Stomach (tissue), 4 donors: ENCODE data around the gene NHSL1.

Source experiments
- CTCF ChIP-seq, 7 experiments: fragments of 450-650 bp in 4 of 7; fragments of 200-600 bp in 3 of 7; sonication (generic) in 3 of 7; IDR thresholded peaks; one replicate each; pipeline ENCODE4 v1.5.1; 2016 to 2019; ENCODE audit warnings: antibody characterized with exemption in 7 of 7, control low read depth in 2 of 7, mild to moderate bottlenecking in 1 of 7
- EP300 ChIP-seq: sonication (generic); formaldehyde crosslinking; IDR thresholded peaks from one replicate; pipeline ENCODE4 v1.6.1; 2017; ENCODE audit warnings: antibody characterized with exemption
- POLR2A ChIP-seq, 4 donors: fragments of 450-650 bp; IDR thresholded peaks; one replicate each; pipeline ENCODE4 v1.6.1; 2016; ENCODE audit warnings: antibody characterized with exemption in 4 of 4, control low read depth in 2 of 4, mild to moderate bottlenecking in 1 of 4, moderate library complexity in 1 of 4

GRCh38 chr6:138446821-138447220, 52.5 kb downstream of the NHSL1 start:
- TF ChIP-seq CTCF (IDR thresholded peaks at IDR 0.05) = no peak
- no peak for TF ChIP-seq EP300
- no peak for TF ChIP-seq POLR2A (IDR thresholded peaks at IDR 0.05)
